GM23248 (cell line): ENCODE data around the gene CMTM6.

Experiments
- EZH2 ChIP-seq: fragments of 200-600 bp; sonication (generic); IDR thresholded peaks from 2 replicates; pipeline ENCODE4 v1.6.1; 2018; ENCODE audit warnings: antibody characterized with exemption, mild to moderate bottlenecking; ENCODE audit not compliant: insufficient read depth, poor library complexity, severe bottlenecking
- EZH2phosphoT487 ChIP-seq: fragments of 200-600 bp; sonication (generic); IDR thresholded peaks from 2 replicates; pipeline ENCODE4 v1.6.1; 2018; ENCODE audit warnings: antibody characterized with exemption, moderate library complexity, mild to moderate bottlenecking, low read depth; ENCODE audit not compliant: insufficient read depth

GRCh38 chr3:32443478-32443877 lies 59.2 kb downstream of the CMTM6 start:
- TF ChIP-seq EZH2, result no peak
- no peak for TF ChIP-seq EZH2phosphoT487
